ENCODE results near the gene PWP1. TPM values are rescaled to one million over a fixed set of nuclear protein-coding genes. Genes with fewer than 3 reads are reported as not detected.

PWP1 gene
- total and polyA plus RNA-seq, 2 donors (not counting 1 experiment from before 2014, with no cell fraction given): 51.2 to 63.5 TPM

- H3K27ac ChIP-seq (ENCODE audit: low read length in 2 of 2): peak overlapping the region; percentile 96 to 99
- H3K27me3 ChIP-seq (replicated peaks in 1 of 4; ENCODE audit: control extremely low read depth in 1 of 4, control insufficient read depth in 3 of 4, insufficient read depth in 4 of 4, low read length in 3 of 4): no peaks in the 10 kb centered on the region
- peak overlapping the region; percentile 80 for H3K4me3 Mint-ChIP-seq
- H2AFZ ChIP-seq (ENCODE audit: insufficient read depth, low read depth, low read length, poor library complexity, severe bottlenecking): peak overlapping the region; percentile 39
- no peaks in the 10 kb centered on the region for H3K9me3 ChIP-seq (ENCODE audit: control extremely low read depth in 1 of 3, control insufficient read depth in 2 of 3, insufficient read depth in 1 of 3, low read length in 2 of 3)
- ChIA-PET POLR2A (interaction anchor here (0.6 to 1.0 kb wide), 3 partner anchors 51 to 896 kb away, joined by 3 to 4 read pairs (median 4); partner anchors contain the start of gene PWP1), CTCF (interaction anchor here (0.6 to 2.8 kb wide), 9 partner anchors 8 to 822 kb away, joined by 3 to 14 read pairs (median 4); partner anchors contain the start of gene PWP1)
- H3K4me3 ChIP-seq (ENCODE audit: control extremely low read depth in 1 of 5, extremely low read depth in 1 of 5, insufficient read depth in 1 of 5, low read depth in 2 of 5, low read length in 4 of 5): peak overlapping the region in 1 of 5 experiments; percentile 33
- peaks cover 34 to 36% of the 10 kb centered on the region in 2 donors for H3K4me1 ChIP-seq (ENCODE audit: control insufficient read depth in 2 of 2, insufficient read depth in 2 of 2, low read length in 2 of 2)
- H3K4me1 Mint-ChIP-seq: peaks cover 75% of the 10 kb centered on the region
- TF ChIP-seq CTCF (IDR thresholded peaks at IDR 0.05) (peak; percentile 58), EZH2 (IDR thresholded peaks at IDR 0.05; ENCODE audit: borderline replicate concordance, insufficient read depth, low read depth, low read length, poor library complexity, severe bottlenecking) (no peak)
- peak overlapping the region; percentile 95 for H3K27ac Mint-ChIP-seq
- H3K4me2 ChIP-seq (replicated peaks; ENCODE audit: low read depth, low read length, poor library complexity, severe bottlenecking): peak overlapping the region; percentile 63
- DNase-seq: peak; percentile 93
- peaks cover 13% of the 10 kb centered on the region for H3K79me2 ChIP-seq (ENCODE audit: control insufficient read depth, insufficient read depth, low read length)
- no peaks in the 10 kb centered on the region for H4K20me1 ChIP-seq (ENCODE audit: control insufficient read depth, insufficient read depth, low read length, poor library complexity, severe bottlenecking)
- intact Hi-C loops (cut with micrococcal nuclease): loop anchor here (1.0 kb wide), 2 partner anchors 24 to 52 kb away; partner anchors contain the start of genes PRDM4 and PWP1
- ATAC-seq (ENCODE audit: low read depth): peak; percentile 98
- WGBS (ENCODE audit: insufficient coverage): no CpG with 5 or more reads among the region's 4 CpGs
- H3K27me3 Mint-ChIP-seq: no peaks in the 10 kb centered on the region
- no peaks in the 10 kb centered on the region for H3K9me3 Mint-ChIP-seq (ENCODE audit: insufficient read depth)
- peaks cover 7 to 90% of the 10 kb centered on the region in 2 experiments for H3K36me3 ChIP-seq (replicated peaks in 1 of 2; ENCODE audit: control extremely low read depth in 1 of 2, control insufficient read depth in 1 of 2, extremely low read depth in 1 of 2, insufficient read depth in 2 of 2, low read length in 1 of 2)
- H3K9ac ChIP-seq (ENCODE audit: low read length): peak overlapping the region; percentile 48
Measured at GRCh38 chr12:107736914-107737313, 51.3 kb downstream of the PWP1 start.

- Histone ChIP-seq H3K27me3 (replicated peaks in 1 of 4; ENCODE audit: control extremely low read depth in 1 of 4, control insufficient read depth in 3 of 4, insufficient read depth in 4 of 4, low read length in 3 of 4) (no peaks in the 10 kb centered on the region), H3K79me2 (ENCODE audit: control insufficient read depth, insufficient read depth, low read length) (peaks cover 43% of the 10 kb centered on the region), H3K4me3 (ENCODE audit: control extremely low read depth in 1 of 5, extremely low read depth in 1 of 5, insufficient read depth in 1 of 5, low read depth in 2 of 5, low read length in 4 of 5) (no peak overlapping the region), H3K27ac (ENCODE audit: low read length in 2 of 2) (peak overlapping the region in 1 of 2 donors; percentile 53), H4K20me1 (ENCODE audit: control insufficient read depth, insufficient read depth, low read length, poor library complexity, severe bottlenecking) (peaks cover 37% of the 10 kb centered on the region), H3K36me3 (replicated peaks in 1 of 2; ENCODE audit: control extremely low read depth in 1 of 2, control insufficient read depth in 1 of 2, extremely low read depth in 1 of 2, insufficient read depth in 2 of 2, low read length in 1 of 2) (peaks cover 2 to 86% of the 10 kb centered on the region in 2 experiments), H2AFZ (ENCODE audit: insufficient read depth, low read depth, low read length, poor library complexity, severe bottlenecking) (no peak overlapping the region), H3K4me1 (ENCODE audit: control insufficient read depth in 2 of 2, insufficient read depth in 2 of 2, low read length in 2 of 2) (peaks cover 8 to 10% of the 10 kb centered on the region in 2 donors), H3K4me2 (replicated peaks; ENCODE audit: low read depth, low read length, poor library complexity, severe bottlenecking) (no peak overlapping the region), H3K9me3 (ENCODE audit: control extremely low read depth in 1 of 3, control insufficient read depth in 2 of 3, insufficient read depth in 1 of 3, low read length in 2 of 3) (no peaks in the 10 kb centered on the region), H3K9ac (ENCODE audit: low read length) (no peak overlapping the region)
- Mint-ChIP-seq H3K9me3 (ENCODE audit: insufficient read depth) (no peaks in the 10 kb centered on the region), H3K27ac (no peak overlapping the region), H3K4me3 (no peak overlapping the region), H3K4me1 (peaks cover 3% of the 10 kb centered on the region), H3K27me3 (no peaks in the 10 kb centered on the region)
- 100% methylated on average over 2 of the region's 6 CpGs for WGBS (ENCODE audit: insufficient coverage)
- TF ChIP-seq CTCF (IDR thresholded peaks at IDR 0.05) (no peak), EZH2 (IDR thresholded peaks at IDR 0.05; ENCODE audit: borderline replicate concordance, insufficient read depth, low read depth, low read length, poor library complexity, severe bottlenecking) (no peak)
- ChIA-PET CTCF (interaction anchor here (1.0 kb wide), 1 partner anchor 141 kb away, joined by 3 read pairs; no protein-coding TSS in a partner anchor), POLR2A (no interaction called here)
- DNase-seq (no peak), ATAC-seq (ENCODE audit: low read depth) (no peak)
- intact Hi-C loops (cut with micrococcal nuclease): no loop called here
Measured at GRCh38 chr12:107748472-107748871, 62.9 kb downstream of the PWP1 start.
